Mononuclear cell (primary cell): ENCODE measurements around the gene SST. TPM values are rescaled to one million over a fixed set of nuclear protein-coding genes. Genes with fewer than 3 reads are reported as not detected.
"Not testable (repeated sequence)": the region's sequence is repeated elsewhere in the genome, so short reads cannot be mapped to it uniquely, and the experiment has no call there.

Experiments
- H3K27me3 ChIP-seq: 2 replicates; pipeline ENCODE4 v1.6.0; 2011; ENCODE audit warnings: low read length, control low read depth; ENCODE audit not compliant: insufficient read depth
- H3K4me1 ChIP-seq: 2 replicates; pipeline ENCODE4 v1.5.1; 2011; ENCODE audit warnings: mild to moderate bottlenecking, low read length, control low read depth; ENCODE audit not compliant: insufficient read depth
- H3K4me3 ChIP-seq: 2 replicates; pipeline ENCODE4 v1.5.1; 2011; ENCODE audit warnings: mild to moderate bottlenecking, low read length, moderate library complexity
- H3K9me3 ChIP-seq: 2 replicates; pipeline ENCODE4 v1.5.1; 2011; ENCODE audit warnings: low read depth, mild to moderate bottlenecking, control low read depth, low read length
- total RNA-seq: library from RNA; depleted of rRNA; stranded (reverse); fragments of >200 nt; gene quantifications from one replicate; pipeline ENCODE4 v1.2.3, GENCODE V29; 2012

The SST gene
- total RNA-seq, 1 donor, result not detected

- peaks cover 6% of the 10 kb centered on the region for H3K9me3 ChIP-seq
- peaks cover 8% of the 10 kb centered on the region for H3K4me1 ChIP-seq
- H3K4me3 ChIP-seq, result no peak overlapping the region
- H3K27me3 ChIP-seq, result peaks cover 20% of the 10 kb centered on the region
Measured at GRCh38 chr3:187665010-187665409, 5.2 kb downstream of the SST start.

- peaks cover 13% of the 10 kb centered on the region for H3K27me3 ChIP-seq
- H3K4me3 ChIP-seq, result no peak overlapping the region
- peaks cover 6% of the 10 kb centered on the region for H3K9me3 ChIP-seq
- H3K4me1 ChIP-seq, result peaks cover 8% of the 10 kb centered on the region
Measured at GRCh38 chr3:187662848-187663409, 7.3 kb downstream of the SST start.

- peaks cover 8% of the 10 kb centered on the region for H3K4me1 ChIP-seq
Measured at GRCh38 chr3:187661267-187661666, 8.9 kb downstream of the SST start.

GRCh38 chr3:187651282-187651681 lies 18.9 kb downstream of the SST start:
- H3K4me3 ChIP-seq, result no peak overlapping the region
- no peaks in the 10 kb centered on the region for H3K9me3 ChIP-seq
- peaks cover 43% of the 10 kb centered on the region for H3K27me3 ChIP-seq
- H3K4me1 ChIP-seq, result no peaks in the 10 kb centered on the region

More at GRCh38 chr3:187661267-187661666, 8.9 kb downstream of the SST start:
- peaks cover 6% of the 10 kb centered on the region for H3K9me3 ChIP-seq
- no peak overlapping the region for H3K4me3 ChIP-seq
- peaks cover 16% of the 10 kb centered on the region for H3K27me3 ChIP-seq

GRCh38 chr3:187648177-187648576 lies 22.0 kb downstream of the SST start:
- H3K27me3 ChIP-seq, result peaks cover 30% of the 10 kb centered on the region
- no peak overlapping the region for H3K4me3 ChIP-seq
- H3K9me3 ChIP-seq, result no peaks in the 10 kb centered on the region
- no peaks in the 10 kb centered on the region for H3K4me1 ChIP-seq

- Histone ChIP-seq H3K4me3 (no peak overlapping the region), H3K4me1 (no peaks in the 10 kb centered on the region), H3K27me3 (peaks cover 20% of the 10 kb centered on the region), H3K9me3 (no peaks in the 10 kb centered on the region)
Measured at GRCh38 chr3:187646906-187647660, 23.1 kb downstream of the SST start.

GRCh38 chr3:187645379-187645778 lies 24.8 kb downstream of the SST start:
- H3K4me3 ChIP-seq, H3K9me3 ChIP-seq, H3K4me1 ChIP-seq: not testable (repeated sequence)
- peaks cover 17% of the 10 kb centered on the region for H3K27me3 ChIP-seq

- Histone ChIP-seq H3K4me3 (no peak overlapping the region), H3K4me1 (no peaks in the 10 kb centered on the region), H3K27me3 (peaks cover 7% of the 10 kb centered on the region), H3K9me3 (no peaks in the 10 kb centered on the region)
Measured at GRCh38 chr3:187642861-187643260, 27.3 kb downstream of the SST start.

- H3K9me3 ChIP-seq, result no peaks in the 10 kb centered on the region
- peaks cover 4% of the 10 kb centered on the region for H3K27me3 ChIP-seq
- H3K4me1 ChIP-seq, result no peaks in the 10 kb centered on the region
- H3K4me3 ChIP-seq, result no peak overlapping the region
Measured at GRCh38 chr3:187641320-187642016, 28.7 kb downstream of the SST start.

GRCh38 chr3:187640569-187641059 lies 29.6 kb downstream of the SST start:
- no peaks in the 10 kb centered on the region for H3K4me1 ChIP-seq
- H3K4me3 ChIP-seq, result no peak overlapping the region
- H3K27me3 ChIP-seq, result peaks cover 3% of the 10 kb centered on the region
- H3K9me3 ChIP-seq, result no peaks in the 10 kb centered on the region

- Histone ChIP-seq H3K9me3 (no peaks in the 10 kb centered on the region), H3K4me3 (no peak overlapping the region), H3K27me3 (no peaks in the 10 kb centered on the region), H3K4me1 (no peaks in the 10 kb centered on the region)
Measured at GRCh38 chr3:187639927-187640568, 30.1 kb downstream of the SST start.

GRCh38 chr3:187636528-187636927 lies 33.7 kb downstream of the SST start:
- Histone ChIP-seq H3K27me3 (no peaks in the 10 kb centered on the region), H3K4me3 (no peak overlapping the region), H3K4me1 (no peaks in the 10 kb centered on the region), H3K9me3 (no peaks in the 10 kb centered on the region)

GRCh38 chr3:187630404-187630803 lies 39.8 kb downstream of the SST start:
- Histone ChIP-seq H3K4me3 (no peak overlapping the region), H3K4me1 (no peaks in the 10 kb centered on the region), H3K27me3 (no peaks in the 10 kb centered on the region), H3K9me3 (no peaks in the 10 kb centered on the region)

GRCh38 chr3:187629711-187630110 lies 40.5 kb downstream of the SST start:
- no peaks in the 10 kb centered on the region for H3K27me3 ChIP-seq
- no peaks in the 10 kb centered on the region for H3K9me3 ChIP-seq
- no peaks in the 10 kb centered on the region for H3K4me1 ChIP-seq
- H3K4me3 ChIP-seq, result no peak overlapping the region

- no peaks in the 10 kb centered on the region for H3K27me3 ChIP-seq
- H3K4me1 ChIP-seq, result no peaks in the 10 kb centered on the region
- no peaks in the 10 kb centered on the region for H3K9me3 ChIP-seq
- H3K4me3 ChIP-seq, result no peak overlapping the region
Measured at GRCh38 chr3:187628169-187628568, 42.0 kb downstream of the SST start.
